ENCODE measurements around the gene LMNTD2.

Gene LMNTD2

GRCh38 chr11:605286-606129 lies 45.0 kb upstream of the LMNTD2 start:
- H3K9me3 ChIP-seq (ENCODE audit: control insufficient read depth, insufficient read depth, low read length): no peaks in the 10 kb centered on the region
- H3K4me1 ChIP-seq (ENCODE audit: control insufficient read depth, low read length): no peaks in the 10 kb centered on the region
- H3K27me3 ChIP-seq (ENCODE audit: control insufficient read depth, low read length): no peaks in the 10 kb centered on the region
- H3K79me2 ChIP-seq (ENCODE audit: control insufficient read depth, low read length): no peaks in the 10 kb centered on the region
- 0 out of 2 replicates have a peak, but pooled peaks cover 2% of the 10 kb centered on the region for H4K20me1 ChIP-seq (ENCODE audit: control insufficient read depth, insufficient read depth, low read depth, low read length)
- no peaks in the 10 kb centered on the region for H3F3A ChIP-seq (ENCODE audit: control insufficient read depth, insufficient read depth)
- H3K27ac ChIP-seq (ENCODE audit: low read depth, low read length): no peak overlapping the region
- no peak overlapping the region for H3K4me3 ChIP-seq (ENCODE audit: low read length)
- H3K36me3 ChIP-seq (ENCODE audit: control insufficient read depth, low read length): peaks cover 89% of the 10 kb centered on the region
- no peaks in the 10 kb centered on the region for H3K9me2 ChIP-seq (replicated peaks; ENCODE audit: control insufficient read depth, low read length)
- no peak overlapping the region for H3K4me2 ChIP-seq (ENCODE audit: low read length)
- TF ChIP-seq CTCF (IDR thresholded peaks at IDR 0.05; ENCODE audit: low read depth, low read length, poor library complexity, severe bottlenecking) (no peak), EZH2phosphoT487 (IDR thresholded peaks at IDR 0.05; ENCODE audit: borderline replicate concordance, low read length) (no peak)

GRCh38 chr11:603154-603553 lies 42.6 kb upstream of the LMNTD2 start:
- no peaks in the 10 kb centered on the region for H3K9me2 ChIP-seq (replicated peaks; ENCODE audit: control insufficient read depth, low read length)
- no peaks in the 10 kb centered on the region for H3K9me3 ChIP-seq (ENCODE audit: control insufficient read depth, insufficient read depth, low read length)
- no peaks in the 10 kb centered on the region for H3K27me3 ChIP-seq (ENCODE audit: control insufficient read depth, low read length)
- H3K27ac ChIP-seq (ENCODE audit: low read depth, low read length): no peak overlapping the region
- no peaks in the 10 kb centered on the region for H3F3A ChIP-seq (ENCODE audit: control insufficient read depth, insufficient read depth)
- H3K36me3 ChIP-seq (ENCODE audit: control insufficient read depth, low read length): peaks cover 85% of the 10 kb centered on the region
- H4K20me1 ChIP-seq (ENCODE audit: control insufficient read depth, insufficient read depth, low read depth, low read length): 0 out of 2 replicates have a peak, but pooled peaks cover 2% of the 10 kb centered on the region
- TF ChIP-seq CTCF (IDR thresholded peaks at IDR 0.05; ENCODE audit: low read depth, low read length, poor library complexity, severe bottlenecking) (no peak), EZH2phosphoT487 (IDR thresholded peaks at IDR 0.05; ENCODE audit: borderline replicate concordance, low read length) (no peak)
- no peaks in the 10 kb centered on the region; the same call in 1 of the 2 replicates for H3K79me2 ChIP-seq (ENCODE audit: control insufficient read depth, low read length)
- no peak overlapping the region for H3K4me3 ChIP-seq (ENCODE audit: low read length)
- H3K4me2 ChIP-seq (ENCODE audit: low read length): no peak overlapping the region
- H3K4me1 ChIP-seq (ENCODE audit: control insufficient read depth, low read length): no peaks in the 10 kb centered on the region

- Histone ChIP-seq H4K20me1 (ENCODE audit: control insufficient read depth, insufficient read depth, low read depth, low read length) (0 out of 2 replicates have a peak, but pooled peaks cover 1% of the 10 kb centered on the region), H3K27me3 (ENCODE audit: control insufficient read depth, low read length) (no peaks in the 10 kb centered on the region), H3K27ac (ENCODE audit: low read depth, low read length) (no peak overlapping the region), H3K79me2 (ENCODE audit: control insufficient read depth, low read length) (peaks cover 2% of the 10 kb centered on the region; the same call in 1 of the 2 replicates), H3F3A (ENCODE audit: control insufficient read depth, insufficient read depth) (no peaks in the 10 kb centered on the region), H3K4me1 (ENCODE audit: control insufficient read depth, low read length) (no peaks in the 10 kb centered on the region), H3K9me2 (replicated peaks; ENCODE audit: control insufficient read depth, low read length) (no peaks in the 10 kb centered on the region), H3K4me3 (ENCODE audit: low read length) (no peak overlapping the region), H3K36me3 (ENCODE audit: control insufficient read depth, low read length) (peaks cover 83% of the 10 kb centered on the region), H3K9me3 (ENCODE audit: control insufficient read depth, insufficient read depth, low read length) (no peaks in the 10 kb centered on the region), H3K4me2 (ENCODE audit: low read length) (no peak overlapping the region)
- TF ChIP-seq CTCF (IDR thresholded peaks at IDR 0.05; ENCODE audit: low read depth, low read length, poor library complexity, severe bottlenecking) (no peak), EZH2phosphoT487 (IDR thresholded peaks at IDR 0.05; ENCODE audit: borderline replicate concordance, low read length) (no peak)
Observed at GRCh38 chr11:601573-602245, 41.2 kb upstream of the LMNTD2 start.

All from DOHH2 (cell line).